HL-60 (cell line): Measurements from ENCODE around the gene PCP2.
A peak's percentile ranks its signal among the peaks of the same experiment; 100 is the strongest.

ENCODE experiments used
- DNase-seq, 2 experiments: peaks; one replicate each; pipeline ENCODE4 v3.0.0-alpha.2; 2010 to 2020; ENCODE audit warnings: low read depth in 1 of 2, low spot score in 1 of 2
- H3K27ac ChIP-seq: fragments of 250-450 bp; sonication (Bioruptor Pico); replicated peaks from 2 replicates; pipeline ENCODE4 v1.5.1; 2020; ENCODE audit warnings: mild to moderate bottlenecking, moderate library complexity
- H3K27me3 ChIP-seq: fragments of 250-450 bp; sonication (Bioruptor Pico); 2 replicates; pipeline ENCODE4 v1.5.1; 2021; ENCODE audit warnings: mild to moderate bottlenecking, moderate library complexity; ENCODE audit not compliant: insufficient read depth, poor library complexity, severe bottlenecking
- H3K4me3 ChIP-seq: replicated peaks from 2 replicates; pipeline ENCODE4 v1.5.1; 2011; ENCODE audit warnings: mild to moderate bottlenecking, control low read depth, low read length; ENCODE audit not compliant: insufficient read depth
- CTCF ChIP-seq: IDR thresholded peaks from one replicate; pipeline ENCODE4 v1.5.1; 2011; ENCODE audit warnings: low read length, control low read depth, inconsistent platforms; ENCODE audit not compliant: insufficient read depth
- GABPA ChIP-seq: IDR thresholded peaks from 2 replicates; pipeline ENCODE4 v1.6.1; 2012; ENCODE audit warnings: low read depth
- POLR2AphosphoS5 ChIP-seq: IDR thresholded peaks from 2 replicates; pipeline ENCODE4 v1.6.1; 2012; ENCODE audit warnings: low read depth
- REST ChIP-seq: IDR thresholded peaks from 2 replicates; pipeline ENCODE4 v1.6.1; 2012; ENCODE audit warnings: low read depth; ENCODE audit not compliant: insufficient replicate concordance
- SPI1 ChIP-seq: IDR thresholded peaks from 2 replicates; pipeline ENCODE4 v1.6.1; 2012; ENCODE audit warnings: low read depth, mild to moderate bottlenecking, borderline replicate concordance

The PCP2 gene

GRCh38 chr19:7631577-7631976 lies 1.9 kb downstream of the PCP2 start:
- DNase-seq, result no peak
- H3K27ac ChIP-seq, result no peak overlapping the region
- no peaks in the 10 kb centered on the region for H3K27me3 ChIP-seq
- H3K4me3 ChIP-seq, result no peak overlapping the region
- TF ChIP-seq REST, result no peak
- no peak for TF ChIP-seq CTCF
- no peak for TF ChIP-seq POLR2AphosphoS5
- TF ChIP-seq GABPA, result no peak
- no peak for TF ChIP-seq SPI1

GRCh38 chr19:7629347-7630054 lies 4.0 kb downstream of the PCP2 start, which contains the start of the genes PET100 and XAB2:
Gene PET100, plus strand, starts transcription at chr19:7629793. Its CDS starts 41 bp downstream, at chr19:7629834.
Gene XAB2, minus strand, starts transcription at chr19:7629545. Its CDS starts 18 bp downstream, at chr19:7629527.
- TF ChIP-seq REST (no peak), SPI1 (peak; percentile 70; the same call in 1 of the 2 replicates), POLR2AphosphoS5 (peak; percentile 54), GABPA (peak; percentile 80)
- DNase-seq, result peak; percentile 98 to 99
- H3K4me3 ChIP-seq, result peak within 1 kb of the TSS; percentile 100
- peak within 1 kb of the TSS; percentile 81 for H3K27ac ChIP-seq
- no peaks in the 10 kb centered on the region for H3K27me3 ChIP-seq

- H3K27ac ChIP-seq, result peak overlapping the region; percentile 62
Observed at GRCh38 chr19:7628589-7629311, 4.8 kb downstream of the PCP2 start.

More at GRCh38 chr19:7628589-7629311, 4.8 kb downstream of the PCP2 start:
- TF ChIP-seq REST (no peak), CTCF (no peak), GABPA (no peak), SPI1 (no peak)
- DNase-seq, result no peak
- Histone ChIP-seq H3K4me3 (peak overlapping the region; percentile 100), H3K27me3 (no peaks in the 10 kb centered on the region)
